Measurements from ENCODE around the gene TMEM168. TPM values are rescaled to one million over a fixed set of nuclear protein-coding genes. Genes with fewer than 3 reads are reported as not detected.

Gene TMEM168
- total RNA-seq, 1 donor from 2014 or later: 13.8 TPM

- TF ChIP-seq CTCF (IDR thresholded peaks at IDR 0.05; ENCODE audit: partially characterized antibody, unreplicated experiment): no peak
- H3K27ac Mint-ChIP-seq (ENCODE audit: unreplicated experiment): no peak overlapping the region
- H3K36me3 Mint-ChIP-seq (ENCODE audit: unreplicated experiment): no peaks in the 10 kb centered on the region
- H3K27me3 Mint-ChIP-seq (ENCODE audit: unreplicated experiment): no peaks in the 10 kb centered on the region
- no peaks in the 10 kb centered on the region for H3K4me1 Mint-ChIP-seq (ENCODE audit: low read depth, unreplicated experiment)
- DNase-seq: no peak
- H3K4me3 Mint-ChIP-seq (ENCODE audit: unreplicated experiment): no peak overlapping the region
- H3K9me3 Mint-ChIP-seq (ENCODE audit: unreplicated experiment): no peaks in the 10 kb centered on the region
Measured at GRCh38 chr7:112781558-112781957, 8.6 kb downstream of the TMEM168 start.

DNA sequence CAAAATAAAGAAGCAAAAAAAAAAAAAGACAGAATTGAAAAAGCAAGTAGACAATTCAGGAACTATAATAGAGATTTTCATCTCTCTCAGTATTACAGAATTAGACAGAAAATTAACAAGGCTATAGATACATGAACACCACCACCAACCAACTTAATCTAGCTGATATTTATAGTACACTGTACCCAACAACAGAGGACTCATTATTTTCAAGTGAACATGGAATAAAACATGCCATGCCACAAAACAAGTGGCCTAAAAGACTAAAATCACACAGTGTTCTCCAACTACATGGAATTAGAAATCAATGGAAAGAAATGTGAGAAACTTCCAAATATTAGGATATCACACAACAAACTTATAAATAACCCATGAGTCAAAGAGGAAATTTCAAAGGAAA lies 9.1 kb downstream of the TMEM168 start:
- Mint-ChIP-seq H3K27me3 (ENCODE audit: unreplicated experiment) (no peaks in the 10 kb centered on the region), H3K4me3 (ENCODE audit: unreplicated experiment) (no peak overlapping the region), H3K4me1 (ENCODE audit: low read depth, unreplicated experiment) (no peaks in the 10 kb centered on the region), H3K9me3 (ENCODE audit: unreplicated experiment) (no peaks in the 10 kb centered on the region), H3K27ac (ENCODE audit: unreplicated experiment) (no peak overlapping the region), H3K36me3 (ENCODE audit: unreplicated experiment) (no peaks in the 10 kb centered on the region)
- TF ChIP-seq CTCF (IDR thresholded peaks at IDR 0.05; ENCODE audit: partially characterized antibody, unreplicated experiment): no peak
- DNase-seq: no peak

GRCh38 chr7:112779667-112780066 lies 10.5 kb downstream of the TMEM168 start:
- Mint-ChIP-seq H3K4me3 (ENCODE audit: unreplicated experiment) (no peak overlapping the region), H3K27me3 (ENCODE audit: unreplicated experiment) (no peaks in the 10 kb centered on the region), H3K36me3 (ENCODE audit: unreplicated experiment) (no peaks in the 10 kb centered on the region), H3K27ac (ENCODE audit: unreplicated experiment) (no peak overlapping the region), H3K4me1 (ENCODE audit: low read depth, unreplicated experiment) (no peaks in the 10 kb centered on the region), H3K9me3 (ENCODE audit: unreplicated experiment) (no peaks in the 10 kb centered on the region)
- no peak for DNase-seq
- no peak for TF ChIP-seq CTCF (IDR thresholded peaks at IDR 0.05; ENCODE audit: partially characterized antibody, unreplicated experiment)

DNA sequence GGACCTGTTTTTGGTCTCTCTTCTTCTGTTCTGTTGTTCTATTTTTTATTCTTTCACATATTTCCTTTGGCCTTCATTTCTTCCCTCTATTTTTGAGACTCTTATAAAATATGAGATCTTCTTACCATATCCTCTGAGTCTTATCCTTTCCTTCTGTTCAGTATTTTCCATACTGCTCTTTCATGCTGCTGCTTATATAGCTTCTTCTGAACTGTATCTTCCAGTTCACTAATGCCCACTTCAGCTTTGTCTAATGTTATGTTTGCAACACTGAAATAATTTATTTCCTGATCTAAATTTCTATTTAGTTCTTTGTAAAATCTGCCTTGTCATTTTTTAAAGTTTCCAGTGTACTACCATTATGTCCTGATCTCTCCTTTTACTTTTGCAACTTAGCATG lies 12.8 kb downstream of the TMEM168 start:
- no peak overlapping the region for H3K27ac Mint-ChIP-seq (ENCODE audit: unreplicated experiment)
- no peak overlapping the region for H3K4me3 Mint-ChIP-seq (ENCODE audit: unreplicated experiment)
- H3K4me1 Mint-ChIP-seq (ENCODE audit: low read depth, unreplicated experiment): no peaks in the 10 kb centered on the region
- no peak for TF ChIP-seq CTCF (IDR thresholded peaks at IDR 0.05; ENCODE audit: partially characterized antibody, unreplicated experiment)
- DNase-seq: no peak
- H3K9me3 Mint-ChIP-seq (ENCODE audit: unreplicated experiment): no peaks in the 10 kb centered on the region
- no peaks in the 10 kb centered on the region for H3K27me3 Mint-ChIP-seq (ENCODE audit: unreplicated experiment)
- no peaks in the 10 kb centered on the region for H3K36me3 Mint-ChIP-seq (ENCODE audit: unreplicated experiment)

GRCh38 chr7:112771166-112771565 lies 19.0 kb downstream of the TMEM168 start:
- Mint-ChIP-seq H3K27ac (ENCODE audit: unreplicated experiment) (no peak overlapping the region), H3K27me3 (ENCODE audit: unreplicated experiment) (no peaks in the 10 kb centered on the region), H3K36me3 (ENCODE audit: unreplicated experiment) (no peaks in the 10 kb centered on the region), H3K4me3 (ENCODE audit: unreplicated experiment) (no peak overlapping the region), H3K4me1 (ENCODE audit: low read depth, unreplicated experiment) (no peaks in the 10 kb centered on the region), H3K9me3 (ENCODE audit: unreplicated experiment) (no peaks in the 10 kb centered on the region)
- DNase-seq: no peak
- TF ChIP-seq CTCF (IDR thresholded peaks at IDR 0.05; ENCODE audit: partially characterized antibody, unreplicated experiment): no peak

Data from glutamatergic neuron (in vitro differentiated cells).